ENCODE results near the gene PPHLN1.

Gene PPHLN1, protein sequence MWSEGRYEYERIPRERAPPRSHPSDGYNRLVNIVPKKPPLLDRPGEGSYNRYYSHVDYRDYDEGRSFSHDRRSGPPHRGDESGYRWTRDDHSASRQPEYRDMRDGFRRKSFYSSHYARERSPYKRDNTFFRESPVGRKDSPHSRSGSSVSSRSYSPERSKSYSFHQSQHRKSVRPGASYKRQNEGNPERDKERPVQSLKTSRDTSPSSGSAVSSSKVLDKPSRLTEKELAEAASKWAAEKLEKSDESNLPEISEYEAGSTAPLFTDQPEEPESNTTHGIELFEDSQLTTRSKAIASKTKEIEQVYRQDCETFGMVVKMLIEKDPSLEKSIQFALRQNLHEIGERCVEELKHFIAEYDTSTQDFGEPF

GRCh38 chr12:42325653-42326474 is at the start of gene PPHLN1, which contains the start of gene ZCRB1:
Gene PPHLN1 (plus strand): TSS chr12:42326167. CDS start chr12:42335903, 9,736 bp downstream.
Gene ZCRB1 (minus strand): TSS chr12:42326094. CDS start chr12:42324102, 1,992 bp downstream.
- peak; percentile 81 for DNase-seq

GRCh38 chr12:42277396-42278127 is 48.4 kb upstream of the PPHLN1 start:
- DNase-seq = no peak

DNA sequence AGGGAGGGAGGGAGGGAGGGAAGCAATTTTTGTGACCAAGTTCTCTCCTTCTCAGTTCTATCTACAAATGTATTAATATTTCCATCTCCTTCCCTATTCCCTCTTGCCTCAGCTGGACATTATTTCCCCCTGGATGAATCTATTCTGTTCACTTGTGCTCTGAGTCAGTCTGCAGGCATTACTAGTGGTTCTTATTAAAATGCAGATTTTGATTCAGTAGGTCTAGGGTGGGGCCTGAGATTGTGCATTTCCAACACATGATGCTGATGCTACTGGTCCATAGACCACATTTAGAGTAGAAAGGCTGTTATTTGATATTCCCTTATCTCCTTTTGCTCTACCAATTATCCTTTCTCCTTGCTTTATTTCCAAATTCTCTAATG is 47.8 kb upstream of the PPHLN1 start:
- DNase-seq = no peak

- DNase-seq = no peak
Measured at GRCh38 chr12:42281278-42281677, 44.7 kb upstream of the PPHLN1 start.

DNA sequence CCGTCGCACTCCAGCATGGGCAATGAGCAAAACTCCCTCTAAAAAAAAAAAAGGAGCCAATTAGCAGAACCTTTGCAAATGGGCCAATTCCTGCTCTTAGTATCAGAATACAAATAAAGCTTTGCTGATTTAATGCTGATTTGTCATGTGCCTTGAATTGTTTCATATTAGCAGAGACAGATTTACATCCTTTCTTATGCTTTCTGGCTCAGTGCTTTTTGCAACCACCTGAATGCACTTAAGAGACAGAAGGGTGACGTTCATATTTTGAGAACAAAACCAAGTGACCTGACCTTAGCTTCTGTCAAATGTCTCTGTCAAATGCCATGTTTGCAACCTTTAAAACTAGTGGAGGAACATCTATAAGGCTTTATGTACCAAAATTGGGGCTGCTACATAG is 44.1 kb upstream of the PPHLN1 start:
- DNase-seq = no peak

GRCh38 chr12:42282294-42282693 is 43.7 kb upstream of the PPHLN1 start:
- no peak for DNase-seq

- DNase-seq = no peak
Measured at GRCh38 chr12:42283739-42284138, 42.2 kb upstream of the PPHLN1 start.

GRCh38 chr12:42284157-42284556 is 41.8 kb upstream of the PPHLN1 start:
- no peak for DNase-seq

GRCh38 chr12:42284876-42285275 is 41.1 kb upstream of the PPHLN1 start:
- no peak for DNase-seq

DNA sequence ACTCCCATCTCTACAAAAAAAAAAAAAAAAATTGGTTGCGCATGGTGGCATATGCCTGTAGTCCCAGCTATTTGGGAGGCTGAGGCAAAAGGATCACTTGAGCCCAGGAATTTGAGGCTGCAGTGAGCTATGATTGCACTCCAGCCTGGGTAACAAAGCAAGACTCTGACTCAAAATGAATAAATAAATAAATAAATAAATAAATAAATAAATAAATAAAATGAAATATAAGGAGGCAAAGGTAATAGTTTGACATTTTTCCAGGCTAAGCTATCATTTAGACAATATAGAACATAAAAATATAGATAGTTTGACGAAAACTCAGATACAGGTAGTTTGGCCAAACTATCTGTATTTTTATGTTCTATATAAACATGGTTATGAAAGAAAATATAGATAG is 40.5 kb upstream of the PPHLN1 start:
- DNase-seq = no peak

DNA sequence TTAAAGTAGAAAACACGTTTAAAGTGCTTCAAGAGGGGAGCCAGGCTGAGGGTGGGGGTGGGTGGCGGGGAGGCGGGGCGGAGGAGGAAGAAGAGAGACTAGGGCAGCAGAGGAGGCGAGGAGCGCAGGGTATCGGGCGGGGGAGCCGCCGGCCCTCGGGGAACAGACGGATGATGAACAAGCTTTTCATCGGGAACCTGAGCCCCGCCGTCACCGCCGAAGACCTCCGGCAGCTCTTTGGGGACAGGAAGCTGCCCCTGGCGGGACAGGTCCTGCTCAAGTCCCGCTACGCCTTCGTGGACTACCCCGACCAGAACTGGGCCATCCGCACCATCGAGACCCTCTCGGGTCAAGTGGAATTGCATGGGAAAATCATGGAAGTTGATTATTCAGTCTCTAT is 39.2 kb upstream of the PPHLN1 start:
- DNase-seq = no peak

DNA sequence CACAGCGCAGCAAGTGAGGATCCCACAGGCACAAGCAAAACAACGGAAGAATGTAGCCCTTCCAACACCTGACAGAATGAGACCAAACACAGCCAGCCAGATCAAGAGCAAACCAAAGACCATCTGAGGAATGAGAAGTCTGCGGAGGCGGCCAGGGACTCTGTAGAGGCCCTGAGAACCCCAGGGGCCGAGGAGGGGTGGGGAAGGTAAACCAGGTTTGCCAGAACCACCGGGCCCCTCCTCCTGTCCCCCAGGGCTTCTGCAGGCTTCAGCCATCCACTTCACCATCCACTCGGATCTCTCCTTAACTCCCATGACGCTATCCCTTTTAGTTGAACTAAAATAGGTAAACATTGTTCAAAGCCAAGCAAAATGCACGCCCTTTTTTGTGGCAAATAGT is 37.4 kb upstream of the PPHLN1 start:
- DNase-seq = no peak

GRCh38 chr12:42291680-42292079 is 34.3 kb upstream of the PPHLN1 start:
- no peak for DNase-seq

- peak in 1 of 2 donors; percentile 17 for DNase-seq
Measured at GRCh38 chr12:42296503-42297109, 29.4 kb upstream of the PPHLN1 start.

DNA sequence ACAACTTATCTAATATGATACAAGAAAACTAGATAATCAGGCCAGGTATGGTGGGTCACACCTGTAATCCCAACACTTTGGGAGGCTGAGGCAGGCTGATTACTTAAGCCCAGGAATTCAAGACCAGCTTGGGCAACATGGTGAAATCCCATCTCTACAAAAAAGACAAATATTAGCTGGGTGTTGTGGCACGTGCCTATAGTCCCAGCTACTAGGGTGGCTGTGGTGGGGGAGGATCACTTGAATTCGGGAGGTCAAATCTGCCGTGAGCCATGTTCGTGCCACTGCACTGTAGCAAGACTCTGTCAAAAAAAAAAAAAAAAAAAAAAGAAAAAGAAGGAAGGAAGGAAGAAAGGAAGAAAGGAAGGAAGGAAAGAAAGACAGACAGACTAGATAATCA is 27.1 kb upstream of the PPHLN1 start:
- DNase-seq = no peak

DNA sequence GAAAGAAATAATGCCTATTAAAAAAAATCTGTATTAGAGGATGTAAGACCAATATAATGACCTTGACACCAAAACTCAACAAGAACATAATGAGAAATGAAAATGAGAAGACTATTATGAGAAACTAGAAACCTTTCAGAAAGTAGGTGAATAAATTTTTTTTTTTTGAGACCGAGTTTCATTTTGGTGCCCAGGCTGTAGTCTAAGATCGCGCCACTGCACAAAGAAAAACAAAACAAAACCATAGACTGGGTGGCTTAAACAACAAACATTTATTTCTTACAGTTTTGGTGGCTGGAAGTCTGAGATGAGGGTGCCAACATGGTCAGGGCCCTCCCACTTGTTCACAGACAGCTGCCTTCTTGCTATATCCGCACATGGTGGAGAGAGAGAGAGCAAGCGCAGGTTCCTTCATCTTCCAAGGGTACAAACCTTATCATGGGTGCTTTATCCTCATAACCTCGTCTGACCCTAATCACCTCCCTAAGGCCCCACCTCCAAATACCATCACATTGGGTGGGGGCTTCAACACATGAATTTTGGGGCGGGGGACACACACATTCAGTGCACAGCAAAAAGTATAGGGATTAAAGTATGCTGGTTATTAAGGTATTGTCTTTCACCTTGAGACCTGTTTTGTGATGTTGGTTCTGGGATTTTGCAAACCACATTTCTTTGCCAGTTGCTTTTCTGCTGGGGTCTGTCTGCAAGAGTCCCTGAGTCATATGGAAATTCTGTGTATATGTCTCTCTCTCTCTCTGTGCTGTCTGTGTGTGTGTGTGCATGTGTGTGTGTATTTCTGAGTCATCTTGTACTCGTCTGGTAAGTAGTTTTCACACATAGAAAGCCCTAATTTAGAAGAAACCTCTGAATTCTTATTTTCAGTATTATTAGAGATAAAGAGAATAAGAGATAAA is 26.3 kb upstream of the PPHLN1 start:
- DNase-seq = peak in 1 of 2 donors; percentile 32

DNA sequence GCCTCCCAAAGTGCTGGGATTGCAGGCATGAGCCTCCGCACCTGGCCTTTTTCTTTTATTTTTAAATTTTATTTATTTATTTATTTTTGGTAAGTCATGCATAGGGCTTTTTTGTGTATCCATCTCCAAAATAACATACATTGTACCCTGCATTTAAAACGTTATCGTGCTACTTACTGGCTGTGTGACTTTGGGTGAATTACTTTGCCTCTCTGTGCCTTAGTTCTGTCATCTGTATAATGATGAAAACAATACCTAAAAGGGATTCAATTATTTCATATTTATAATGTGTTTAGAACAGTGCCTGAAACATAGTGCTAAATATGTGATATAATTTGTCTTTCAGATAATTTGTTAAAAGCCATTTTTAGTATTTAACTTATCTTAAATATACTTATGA is 19.7 kb upstream of the PPHLN1 start:
- DNase-seq = no peak

GRCh38 chr12:42308390-42308789 is 17.6 kb upstream of the PPHLN1 start:
- no peak for DNase-seq

- DNase-seq = no peak
Measured at GRCh38 chr12:42309996-42310395, 16.0 kb upstream of the PPHLN1 start.

- DNase-seq = no peak
Measured at GRCh38 chr12:42315108-42315507, 10.9 kb upstream of the PPHLN1 start.

DNA sequence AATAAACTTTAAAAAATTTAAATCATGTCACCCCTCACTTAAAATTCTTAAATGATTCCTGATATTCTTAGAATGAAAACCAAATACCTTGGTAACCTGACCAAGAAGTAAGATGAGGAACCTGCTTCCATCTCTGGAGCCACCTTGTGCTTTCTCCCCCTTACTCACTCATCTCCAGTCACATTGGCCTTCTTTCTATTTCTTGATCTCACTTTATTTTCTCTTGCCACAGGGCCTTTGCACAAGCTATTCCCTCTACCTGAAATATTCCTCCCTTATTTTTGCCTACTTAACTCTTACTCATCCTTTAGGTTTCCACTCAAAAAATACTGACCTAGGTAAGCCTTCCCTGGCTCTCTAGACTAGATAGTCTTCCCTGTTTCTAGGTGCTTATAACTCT is 5.2 kb upstream of the PPHLN1 start:
- DNase-seq = no peak

GRCh38 chr12:42322567-42322966 is 3.4 kb upstream of the PPHLN1 start:
- no peak for DNase-seq

Data from CD4-positive, alpha-beta T cell treated with Interleukin-4 for 1 hour (primary cell).